ENCODE data around the gene NHSL2. TPM values are rescaled to one million over a fixed set of nuclear protein-coding genes. Genes with fewer than 3 reads are reported as not detected.

The NHSL2 gene
- total and polyA plus RNA-seq, 2 of the 13 experiments (the other 11 are each of a cell fraction or from before 2014, with no cell fraction given): not detected

DNA sequence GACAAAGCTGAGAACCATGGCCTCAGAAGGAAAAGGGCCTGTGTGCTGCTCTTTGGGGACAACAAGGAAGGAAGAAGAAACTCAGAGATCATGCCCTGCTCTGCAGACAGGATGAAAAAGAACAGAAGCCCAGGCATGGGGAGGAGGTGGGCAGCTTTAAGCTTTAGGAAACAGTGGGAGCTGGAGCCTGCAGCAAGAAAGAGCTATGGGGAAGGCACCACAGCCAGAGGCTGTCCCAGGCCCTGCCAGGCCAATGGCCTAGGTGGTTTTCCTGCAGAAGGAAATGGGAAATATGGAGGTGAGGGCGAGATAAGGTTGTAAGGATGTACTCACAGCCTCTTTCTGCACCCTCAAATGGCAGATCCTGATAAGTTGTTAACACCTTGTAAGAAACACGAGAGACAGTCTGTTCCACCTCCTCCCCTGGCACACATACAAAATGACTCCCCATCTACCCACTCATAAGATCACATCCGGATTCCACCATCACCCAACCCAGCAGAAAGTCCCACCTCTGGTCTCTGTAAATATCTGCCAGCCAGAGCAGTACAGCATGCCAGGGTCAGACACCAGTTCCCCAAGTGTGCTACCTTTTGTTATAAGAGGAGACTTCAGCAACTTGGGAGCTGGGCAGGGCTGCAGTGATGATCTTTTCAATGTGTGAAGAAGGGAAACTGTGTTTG, 115.8 kb downstream of the NHSL2 start (continued):
- TF ChIP-seq, protein P1, sequence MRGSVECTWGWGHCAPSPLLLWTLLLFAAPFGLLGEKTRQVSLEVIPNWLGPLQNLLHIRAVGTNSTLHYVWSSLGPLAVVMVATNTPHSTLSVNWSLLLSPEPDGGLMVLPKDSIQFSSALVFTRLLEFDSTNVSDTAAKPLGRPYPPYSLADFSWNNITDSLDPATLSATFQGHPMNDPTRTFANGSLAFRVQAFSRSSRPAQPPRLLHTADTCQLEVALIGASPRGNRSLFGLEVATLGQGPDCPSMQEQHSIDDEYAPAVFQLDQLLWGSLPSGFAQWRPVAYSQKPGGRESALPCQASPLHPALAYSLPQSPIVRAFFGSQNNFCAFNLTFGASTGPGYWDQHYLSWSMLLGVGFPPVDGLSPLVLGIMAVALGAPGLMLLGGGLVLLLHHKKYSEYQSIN (CRISPR knock-in tag; IDR thresholded peaks at IDR 0.05; ENCODE audit: borderline replicate concordance): no peak
- TF ChIP-seq ZNF552 (CRISPR knock-in tag; IDR thresholded peaks at IDR 0.05; ENCODE audit: borderline replicate concordance): no peak
- TF ChIP-seq, protein P2, sequence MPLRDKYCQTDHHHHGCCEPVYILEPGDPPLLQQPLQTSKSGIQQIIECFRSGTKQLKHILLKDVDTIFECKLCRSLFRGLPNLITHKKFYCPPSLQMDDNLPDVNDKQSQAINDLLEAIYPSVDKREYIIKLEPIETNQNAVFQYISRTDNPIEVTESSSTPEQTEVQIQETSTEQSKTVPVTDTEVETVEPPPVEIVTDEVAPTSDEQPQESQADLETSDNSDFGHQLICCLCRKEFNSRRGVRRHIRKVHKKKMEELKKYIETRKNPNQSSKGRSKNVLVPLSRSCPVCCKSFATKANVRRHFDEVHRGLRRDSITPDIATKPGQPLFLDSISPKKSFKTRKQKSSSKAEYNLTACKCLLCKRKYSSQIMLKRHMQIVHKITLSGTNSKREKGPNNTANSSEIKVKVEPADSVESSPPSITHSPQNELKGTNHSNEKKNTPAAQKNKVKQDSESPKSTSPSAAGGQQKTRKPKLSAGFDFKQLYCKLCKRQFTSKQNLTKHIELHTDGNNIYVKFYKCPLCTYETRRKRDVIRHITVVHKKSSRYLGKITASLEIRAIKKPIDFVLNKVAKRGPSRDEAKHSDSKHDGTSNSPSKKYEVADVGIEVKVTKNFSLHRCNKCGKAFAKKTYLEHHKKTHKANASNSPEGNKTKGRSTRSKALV (CRISPR knock-in tag; IDR thresholded peaks at IDR 0.05): no peak
- no peak for TF ChIP-seq RFX5 (IDR thresholded peaks at IDR 0.05; ENCODE audit: low read depth, low read length)
- TF ChIP-seq MIER3 (CRISPR knock-in tag; IDR thresholded peaks at IDR 0.05; ENCODE audit: borderline replicate concordance): no peak
- TF ChIP-seq, protein P3, sequence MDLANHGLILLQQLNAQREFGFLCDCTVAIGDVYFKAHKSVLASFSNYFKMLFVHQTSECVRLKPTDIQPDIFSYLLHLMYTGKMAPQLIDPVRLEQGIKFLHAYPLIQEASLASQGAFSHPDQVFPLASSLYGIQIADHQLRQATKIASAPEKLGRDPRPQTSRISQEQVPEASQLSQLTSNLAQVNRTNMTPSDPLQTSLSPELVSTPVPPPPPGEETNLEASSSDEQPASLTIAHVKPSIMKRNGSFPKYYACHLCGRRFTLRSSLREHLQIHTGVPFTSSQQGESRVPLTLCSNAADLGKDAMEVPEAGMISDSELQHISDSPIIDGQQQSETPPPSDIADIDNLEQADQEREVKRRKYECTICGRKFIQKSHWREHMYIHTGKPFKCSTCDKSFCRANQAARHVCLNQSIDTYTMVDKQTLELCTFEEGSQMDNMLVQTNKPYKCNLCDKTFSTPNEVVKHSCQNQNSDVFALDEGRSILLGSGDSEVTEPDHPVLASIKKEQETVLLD (CRISPR knock-in tag; IDR thresholded peaks at IDR 0.05; ENCODE audit: low read depth): no peak

All from HepG2 (cell line).